Activated CD8-positive, alpha-beta T cell treated with anti-CD3 and anti-CD28 coated beads for 36 hours (primary cell): ENCODE results near the gene COPS3. TPM values are rescaled to one million over a fixed set of nuclear protein-coding genes. Genes with fewer than 3 reads are reported as not detected.

Experiments used
- ATAC-seq: fragments of 200-7000 bp; cut with Tn5 transposase; one replicate; pipeline ENCODE4 v1.10.0; 2021; ENCODE audit warnings: mild to moderate bottlenecking, moderate library complexity
- CTCF ChIA-PET: fragments of 350-600 bp; sonication (Branson Sonifier 250); formaldehyde crosslinking; loops from one replicate; lab custom pipeline; 2021; ENCODE audit warnings: antibody characterized with exemption; lab: Charles Lee
- POLR2A ChIA-PET: fragments of 350-600 bp; sonication (Branson Sonifier 250); formaldehyde crosslinking; loops from one replicate; lab custom pipeline; 2021; ENCODE audit warnings: antibody characterized with exemption; lab: Charles Lee
- DNase-seq: peaks from one replicate; pipeline ENCODE4 v3.0.0-alpha.2; 2020
- H3K27ac Mint-ChIP-seq: one replicate; pipeline ENCODE4 v1.8.0; 2021; ENCODE audit warnings: mild to moderate bottlenecking, mixed read lengths
- H3K27me3 Mint-ChIP-seq: one replicate; pipeline ENCODE4 v1.8.0; 2021; ENCODE audit warnings: mixed read lengths
- H3K36me3 Mint-ChIP-seq: one replicate; pipeline ENCODE4 v1.8.0; 2021; ENCODE audit warnings: low read depth, mixed read lengths
- H3K4me1 Mint-ChIP-seq: one replicate; pipeline ENCODE4 v1.8.0; 2021; ENCODE audit warnings: low read depth, mixed read lengths
- H3K4me3 Mint-ChIP-seq: one replicate; pipeline ENCODE4 v1.8.0; 2021; ENCODE audit warnings: mild to moderate bottlenecking, moderate library complexity, mixed read lengths
- H3K9me3 Mint-ChIP-seq: one replicate; pipeline ENCODE4 v1.8.0; 2021; ENCODE audit warnings: mixed read lengths
- CTCF ChIP-seq: fragments of 200-600 bp; IDR thresholded peaks from one replicate; pipeline ENCODE4 v1.8.0; 2022; ENCODE audit warnings: antibody characterized with exemption, mild to moderate bottlenecking
- intact Hi-C: fragments of 100-400 bp; cut with micrococcal nuclease; formaldehyde crosslinking; loops from one replicate; pipeline ENCODE4 v1.10.0; 2022
- total RNA-seq, 2 experiments: library from RNA; stranded (reverse); gene quantifications; one replicate each; pipeline ENCODE4 v1.2.3, GENCODE V29; 2021

The COPS3 gene
- total RNA-seq, 2 experiments from 2014 or later = 91.1 to 99.8 TPM

GRCh38 chr17:17309356-17309755 is 28.3 kb upstream of the COPS3 start:
- Mint-ChIP-seq H3K4me3 (no peak overlapping the region), H3K36me3 (peaks cover 12% of the 10 kb centered on the region), H3K27ac (no peak overlapping the region), H3K27me3 (no peaks in the 10 kb centered on the region), H3K4me1 (peaks cover 16% of the 10 kb centered on the region), H3K9me3 (no peaks in the 10 kb centered on the region)
- ChIA-PET CTCF (no interaction called here), POLR2A (no interaction called here)
- intact Hi-C loops = loop anchor here (10.0 kb wide), 1 partner anchor 315 kb away; no protein-coding TSS in a partner anchor
- ATAC-seq (no peak), DNase-seq (no peak)
- no peak for TF ChIP-seq CTCF

- Mint-ChIP-seq H3K27ac (peak overlapping the region; percentile 89), H3K4me1 (peaks cover 35% of the 10 kb centered on the region), H3K36me3 (peaks cover 9% of the 10 kb centered on the region), H3K4me3 (peak overlapping the region; percentile 79), H3K27me3 (no peaks in the 10 kb centered on the region), H3K9me3 (no peaks in the 10 kb centered on the region)
- DNase-seq (peak; percentile 80), ATAC-seq (peak; percentile 63)
- POLR2A ChIA-PET = interaction anchor here (0.8 to 3.5 kb wide), 3 partner anchors 8 to 32 kb away, joined by 3 to 22 read pairs (median 4); partner anchors contain the start of gene COPS3
- TF ChIP-seq CTCF = no peak
- CTCF ChIA-PET = interaction anchor here (0.8 to 3.5 kb wide), 3 partner anchors 8 to 66 kb away, joined by 3 to 10 read pairs (median 3); no protein-coding TSS in a partner anchor
- intact Hi-C loops = loop anchor here (10.0 kb wide), 1 partner anchor 311 kb away; no protein-coding TSS in a partner anchor
These were observed 24.3 kb upstream of the COPS3 start for GRCh38 chr17:17305281-17305801.

- ChIA-PET POLR2A (interaction anchor here (0.6 to 3.5 kb wide), 6 partner anchors 18 to 530 kb away, joined by 3 to 22 read pairs (median 4); partner anchors contain the start of gene COPS3), CTCF (interaction anchor here (1.2 to 3.5 kb wide), 2 partner anchors 8 to 25 kb away, joined by 3 to 10 read pairs; no protein-coding TSS in a partner anchor)
- Mint-ChIP-seq H3K4me1 (peaks cover 37% of the 10 kb centered on the region), H3K36me3 (peaks cover 9% of the 10 kb centered on the region), H3K27ac (peak overlapping the region; percentile 85), H3K9me3 (no peaks in the 10 kb centered on the region), H3K4me3 (peak overlapping the region; percentile 79), H3K27me3 (no peaks in the 10 kb centered on the region)
- TF ChIP-seq CTCF = no peak
- intact Hi-C loops = loop anchor here (10.0 kb wide), 1 partner anchor 310 kb away; no protein-coding TSS in a partner anchor
- ATAC-seq (peak; percentile 68), DNase-seq (peak; percentile 55)
These were observed 23.5 kb upstream of the COPS3 start for GRCh38 chr17:17304521-17304985.

- ATAC-seq (no peak), DNase-seq (no peak)
- POLR2A ChIA-PET = interaction anchor here (0.6 to 3.5 kb wide), 5 partner anchors 17 to 530 kb away, joined by 3 to 22 read pairs (median 4); partner anchors contain the start of gene COPS3
- H3K27ac Mint-ChIP-seq = peak overlapping the region; percentile 85
- no peaks in the 10 kb centered on the region for H3K9me3 Mint-ChIP-seq
- no peaks in the 10 kb centered on the region for H3K27me3 Mint-ChIP-seq
- CTCF ChIA-PET = interaction anchor here (1.2 to 3.5 kb wide), 2 partner anchors 9 to 24 kb away, joined by 3 to 10 read pairs; no protein-coding TSS in a partner anchor
- no peak for TF ChIP-seq CTCF
- H3K4me1 Mint-ChIP-seq = peaks cover 37% of the 10 kb centered on the region
- peak overlapping the region; percentile 79 for H3K4me3 Mint-ChIP-seq
- intact Hi-C loops = loop anchor here (10.0 kb wide), 1 partner anchor 309 kb away; no protein-coding TSS in a partner anchor
- H3K36me3 Mint-ChIP-seq = peaks cover 9% of the 10 kb centered on the region
These were observed 22.9 kb upstream of the COPS3 start for GRCh38 chr17:17303847-17304490.
